NT2/D1 (cell line): ENCODE data around the gene KRTAP4-1.

ENCODE experiments used
- SUZ12 ChIP-seq: IDR thresholded peaks from 2 replicates; pipeline ENCODE4 v1.6.1; 2011; ENCODE audit not compliant: insufficient read length, insufficient read depth; ENCODE audit errors: extremely low read depth
- YY1 ChIP-seq: IDR thresholded peaks from 2 replicates; pipeline ENCODE4 v1.6.1; 2011; ENCODE audit not compliant: insufficient read length, insufficient read depth

DNA sequence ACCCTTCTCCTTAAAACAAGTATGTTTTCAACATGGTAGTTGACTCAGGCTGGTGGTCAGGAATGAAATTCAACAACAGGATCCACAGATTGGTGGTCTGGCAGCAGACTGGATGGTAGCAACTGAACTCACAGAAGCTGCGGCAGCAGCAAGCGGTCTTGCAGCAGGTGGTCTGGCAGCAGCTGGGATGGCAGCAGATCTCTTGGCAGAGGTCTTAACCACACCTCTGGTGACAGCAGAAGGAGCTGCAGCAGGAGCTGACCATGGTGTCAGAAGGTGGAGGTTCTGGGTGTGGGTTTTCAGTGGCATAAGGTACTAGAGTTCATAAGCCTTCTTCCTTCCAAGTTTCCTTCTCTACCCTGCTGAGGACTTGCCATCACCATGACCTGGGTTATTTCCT, 2.2 kb upstream of the KRTAP4-1 start:
- no peak for TF ChIP-seq YY1
- no peak for TF ChIP-seq SUZ12
